Measurements from ENCODE around the gene TUBG2.

GRCh38 chr17:42629411-42630009 lies 29.6 kb upstream of the TUBG2 start:
- TF ChIP-seq POLR2A (IDR thresholded peaks at IDR 0.05) (no peak), CTCF (IDR thresholded peaks at IDR 0.05) (no peak)

Measured in adrenal gland (tissue), 5 donors.